DND-41 (cell line): ENCODE measurements around the gene CHRDL1.
"Not testable (repeated sequence)": the region's sequence is repeated elsewhere in the genome, so short reads cannot be mapped to it uniquely, and the experiment has no call there.

Source experiments
- ATAC-seq: fragments of 200-7000 bp; cut with Tn5 transposase; 3 replicates; pipeline ENCODE4 v1.9.1; 2021; ENCODE audit warnings: low read depth; ENCODE audit not compliant: insufficient read depth
- DNase-seq: peaks from one replicate; pipeline ENCODE4 v3.0.0-alpha.2; 2020
- H2AFZ ChIP-seq: 2 replicates; pipeline ENCODE4 v1.6.0; 2012; ENCODE audit warnings: low read depth, low read length
- H3K27ac ChIP-seq: 2 replicates; pipeline ENCODE4 v1.5.1; 2012; ENCODE audit warnings: low read length, inconsistent platforms
- H3K27me3 ChIP-seq: fragments of 200-600 bp; sonication (generic); 2 replicates; pipeline ENCODE4 v1.6.0; 2012; ENCODE audit warnings: low read length, mild to moderate bottlenecking, inconsistent platforms; ENCODE audit not compliant: insufficient read depth, poor library complexity
- H3K36me3 ChIP-seq: 2 replicates; pipeline ENCODE4 v1.5.1; 2012; ENCODE audit warnings: low read length, inconsistent platforms; ENCODE audit not compliant: insufficient read depth
- H3K4me1 ChIP-seq: 2 replicates; pipeline ENCODE4 v1.5.1; 2012; ENCODE audit warnings: mild to moderate bottlenecking, low read length; ENCODE audit not compliant: insufficient read depth
- H3K4me2 ChIP-seq: 2 replicates; pipeline ENCODE4 v1.6.0; 2012; ENCODE audit warnings: mild to moderate bottlenecking, moderate library complexity, low read length, inconsistent platforms; ENCODE audit not compliant: insufficient read depth
- H3K4me3 ChIP-seq, 2 experiments: fragments of 200-600 bp in 1 of 2; shearing (Covaris generic) in 1 of 2; 2 replicates each; pipeline ENCODE4 v1.5.1; 2012 to 2016; ENCODE audit warnings: inconsistent platforms in 2 of 2, low read length in 2 of 2, mild to moderate bottlenecking in 2 of 2, low read depth in 1 of 2, moderate library complexity in 1 of 2
- H3K79me2 ChIP-seq: 2 replicates; pipeline ENCODE4 v1.6.0; 2012; ENCODE audit warnings: low read length, inconsistent platforms; ENCODE audit not compliant: insufficient read depth
- H3K9ac ChIP-seq: 2 replicates; pipeline ENCODE4 v1.6.0; 2012; ENCODE audit warnings: low read depth, mild to moderate bottlenecking, inconsistent platforms, low read length, moderate library complexity
- H3K9me3 ChIP-seq: 2 replicates; pipeline ENCODE4 v1.5.1; 2012; ENCODE audit warnings: low read length, moderate library complexity, mild to moderate bottlenecking, inconsistent platforms; ENCODE audit not compliant: insufficient read depth, severe bottlenecking
- H4K20me1 ChIP-seq: 2 replicates; pipeline ENCODE4 v1.6.0; 2012; ENCODE audit warnings: low read length; ENCODE audit not compliant: insufficient read depth
- EZH2 ChIP-seq: IDR thresholded peaks from 3 replicates; pipeline ENCODE4 v1.6.1; 2012; ENCODE audit warnings: borderline replicate concordance, low read depth, mild to moderate bottlenecking, moderate library complexity, low read length, inconsistent platforms; ENCODE audit not compliant: severe bottlenecking
- TF ChIP-seq, protein P1 (sequence below): IDR thresholded peaks from 2 replicates; pipeline ENCODE4 v1.5.1; 2012; ENCODE audit warnings: borderline replicate concordance, low read length, moderate library complexity, mild to moderate bottlenecking; ENCODE audit not compliant: poor library complexity, severe bottlenecking; ENCODE audit errors: extremely low read depth

The CHRDL1 gene

DNA sequence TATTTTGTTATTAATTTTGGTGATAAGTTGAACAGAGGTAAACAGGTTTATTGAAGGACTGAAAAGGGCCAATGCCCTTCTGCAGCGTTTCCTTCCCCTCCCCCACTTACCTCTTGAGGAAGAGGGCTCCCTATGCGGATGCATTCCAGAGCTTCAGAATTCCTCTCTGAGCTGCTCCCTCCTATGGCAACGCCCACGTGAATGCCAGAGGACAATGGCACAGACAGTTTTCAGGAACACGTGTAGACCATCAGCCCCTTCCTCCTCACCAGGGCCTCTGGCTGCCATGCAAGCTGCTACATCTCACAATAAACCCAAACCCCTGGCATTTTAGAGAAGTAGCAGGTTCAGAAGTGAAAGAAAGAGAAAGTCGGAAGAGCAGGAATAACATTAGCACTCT is 127.9 kb downstream of the CHRDL1 start:
- Histone ChIP-seq H3K79me2 (no peaks in the 10 kb centered on the region), H3K4me3 (no peak overlapping the region), H3K4me2 (no peak overlapping the region), H2AFZ (no peak overlapping the region), H3K36me3 (no peaks in the 10 kb centered on the region), H3K27ac (no peak overlapping the region), H4K20me1 (no peaks in the 10 kb centered on the region), H3K4me1 (no peaks in the 10 kb centered on the region), H3K27me3 (no peaks in the 10 kb centered on the region), H3K9me3 (no peaks in the 10 kb centered on the region), H3K9ac (no peak overlapping the region)
- DNase-seq (no peak), ATAC-seq (no peak)
- TF ChIP-seq, protein P1, sequence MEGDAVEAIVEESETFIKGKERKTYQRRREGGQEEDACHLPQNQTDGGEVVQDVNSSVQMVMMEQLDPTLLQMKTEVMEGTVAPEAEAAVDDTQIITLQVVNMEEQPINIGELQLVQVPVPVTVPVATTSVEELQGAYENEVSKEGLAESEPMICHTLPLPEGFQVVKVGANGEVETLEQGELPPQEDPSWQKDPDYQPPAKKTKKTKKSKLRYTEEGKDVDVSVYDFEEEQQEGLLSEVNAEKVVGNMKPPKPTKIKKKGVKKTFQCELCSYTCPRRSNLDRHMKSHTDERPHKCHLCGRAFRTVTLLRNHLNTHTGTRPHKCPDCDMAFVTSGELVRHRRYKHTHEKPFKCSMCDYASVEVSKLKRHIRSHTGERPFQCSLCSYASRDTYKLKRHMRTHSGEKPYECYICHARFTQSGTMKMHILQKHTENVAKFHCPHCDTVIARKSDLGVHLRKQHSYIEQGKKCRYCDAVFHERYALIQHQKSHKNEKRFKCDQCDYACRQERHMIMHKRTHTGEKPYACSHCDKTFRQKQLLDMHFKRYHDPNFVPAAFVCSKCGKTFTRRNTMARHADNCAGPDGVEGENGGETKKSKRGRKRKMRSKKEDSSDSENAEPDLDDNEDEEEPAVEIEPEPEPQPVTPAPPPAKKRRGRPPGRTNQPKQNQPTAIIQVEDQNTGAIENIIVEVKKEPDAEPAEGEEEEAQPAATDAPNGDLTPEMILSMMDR, result no peak

DNA sequence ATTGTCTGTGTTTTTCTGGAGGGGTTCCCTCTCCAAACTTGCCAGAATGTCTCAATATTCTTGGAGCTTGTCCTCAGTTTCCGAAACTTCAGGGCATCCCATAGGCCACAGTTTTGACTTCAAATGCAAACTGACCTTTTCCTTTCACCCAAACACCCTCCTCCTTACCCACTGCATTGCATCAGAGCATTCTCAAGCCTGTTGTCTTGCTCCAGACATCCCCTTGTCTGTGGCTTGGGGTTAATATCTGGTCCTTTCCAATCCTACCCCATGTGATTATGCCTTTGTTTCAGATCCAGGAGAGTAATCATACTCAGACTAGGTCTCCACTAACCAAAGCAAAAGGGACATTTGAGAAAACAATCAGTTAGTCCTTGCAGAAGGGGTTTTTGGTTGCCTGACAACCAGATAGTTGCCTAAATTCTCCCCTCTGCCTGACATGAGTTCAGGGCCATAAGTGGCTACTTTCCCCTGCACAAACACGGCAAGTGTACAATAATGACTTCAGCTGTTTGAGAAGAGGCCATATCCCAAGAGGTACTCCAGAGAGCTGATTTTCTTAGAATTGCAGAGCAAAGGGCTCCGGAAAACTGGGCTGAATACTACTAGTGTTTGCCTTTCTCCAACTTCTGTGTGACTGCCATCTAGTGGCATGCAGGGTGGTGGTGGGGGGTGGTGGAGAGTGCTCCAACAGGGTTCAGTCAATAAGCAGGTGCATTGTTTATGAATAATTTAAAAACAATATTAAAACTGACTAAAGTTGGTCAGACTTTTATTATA is 130.2 kb downstream of the CHRDL1 start:
- H3K9ac ChIP-seq, result no peak overlapping the region
- ATAC-seq, result peak; percentile 72; the same call in 2 of the 3 replicates
- H3K79me2 ChIP-seq, result no peaks in the 10 kb centered on the region
- H2AFZ ChIP-seq, result no peak overlapping the region
- no peak overlapping the region for H3K27ac ChIP-seq
- no peaks in the 10 kb centered on the region for H3K9me3 ChIP-seq
- no peak overlapping the region for H3K4me2 ChIP-seq
- TF ChIP-seq, protein P1, result peak; percentile 61
- TF ChIP-seq EZH2, result no peak
- H3K36me3 ChIP-seq, result no peaks in the 10 kb centered on the region
- H4K20me1 ChIP-seq, result no peaks in the 10 kb centered on the region
- H3K4me3 ChIP-seq, result no peak overlapping the region
- no peaks in the 10 kb centered on the region for H3K4me1 ChIP-seq
- H3K27me3 ChIP-seq, result no peaks in the 10 kb centered on the region
- DNase-seq, result peak; percentile 36

DNA sequence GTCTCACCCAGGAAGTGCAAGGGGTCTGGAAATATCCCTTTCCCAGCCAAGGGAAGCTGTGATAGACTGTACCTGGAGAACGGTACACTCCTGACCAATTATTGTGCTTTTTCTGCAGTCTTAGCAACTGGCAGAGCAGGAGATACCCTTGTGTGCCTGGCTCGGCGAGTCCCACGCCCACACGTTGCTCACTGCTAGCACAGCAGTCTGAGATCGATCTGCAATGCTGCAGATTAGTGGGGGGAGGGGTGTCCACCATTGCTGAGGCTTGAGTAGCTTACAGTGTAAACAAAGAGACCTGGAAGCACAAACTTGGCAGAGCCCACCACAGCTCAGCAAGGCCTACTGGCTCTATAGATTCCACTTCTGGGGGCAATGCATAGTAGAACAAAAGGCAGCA is 138.5 kb downstream of the CHRDL1 start:
- Histone ChIP-seq H2AFZ (no peak overlapping the region), H3K27me3 (no peaks in the 10 kb centered on the region), H3K9me3 (no peaks in the 10 kb centered on the region), H3K36me3 (no peaks in the 10 kb centered on the region), H3K4me3 (no peak overlapping the region), H3K79me2 (no peaks in the 10 kb centered on the region), H3K9ac (no peak overlapping the region), H4K20me1 (no peaks in the 10 kb centered on the region), H3K4me2 (no peak overlapping the region), H3K4me1 (no peaks in the 10 kb centered on the region), H3K27ac (no peak overlapping the region)
- ATAC-seq (no peak), DNase-seq (no peak)
- TF ChIP-seq, protein P1, result no peak
- TF ChIP-seq EZH2, result no peak

DNA sequence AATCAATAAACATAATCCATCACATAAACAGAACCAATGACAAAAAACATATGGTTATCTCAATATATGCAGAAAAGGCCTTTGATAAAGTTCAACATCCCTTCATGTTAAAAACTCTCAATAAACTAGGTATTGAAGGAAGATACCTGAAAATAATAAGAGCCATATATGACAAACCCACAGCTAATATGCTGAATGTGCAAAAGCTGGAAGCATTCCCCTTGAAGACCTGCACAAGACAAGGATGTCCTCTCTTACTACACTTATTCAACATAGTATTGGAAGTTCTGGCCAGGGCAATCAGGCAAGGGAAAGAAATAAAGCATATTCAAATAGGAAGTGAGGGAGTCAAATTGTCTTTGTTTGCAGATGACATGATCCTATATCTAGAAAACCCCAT is 141.3 kb downstream of the CHRDL1 start:
- not testable (repeated sequence) for ATAC-seq, H3K4me3 ChIP-seq, H3K79me2 ChIP-seq

More for the DNA sequence above, 141.3 kb downstream of the CHRDL1 start:
- not testable (repeated sequence) for H3K27ac ChIP-seq, H3K4me1 ChIP-seq, H3K36me3 ChIP-seq, H4K20me1 ChIP-seq, H3K9me3 ChIP-seq, H3K9ac ChIP-seq, DNase-seq, H3K4me2 ChIP-seq, H3K27me3 ChIP-seq, H2AFZ ChIP-seq
